ENCODE results near the gene EIF3J. TPM values are rescaled to one million over a fixed set of nuclear protein-coding genes. Genes with fewer than 3 reads are reported as not detected.
"Not testable (repeated sequence)": the region's sequence is repeated elsewhere in the genome, so short reads cannot be mapped to it uniquely, and the experiment has no call there.

Gene EIF3J
- total RNA-seq, 2 experiments from 2014 or later: 91.6 to 100 TPM

DNA sequence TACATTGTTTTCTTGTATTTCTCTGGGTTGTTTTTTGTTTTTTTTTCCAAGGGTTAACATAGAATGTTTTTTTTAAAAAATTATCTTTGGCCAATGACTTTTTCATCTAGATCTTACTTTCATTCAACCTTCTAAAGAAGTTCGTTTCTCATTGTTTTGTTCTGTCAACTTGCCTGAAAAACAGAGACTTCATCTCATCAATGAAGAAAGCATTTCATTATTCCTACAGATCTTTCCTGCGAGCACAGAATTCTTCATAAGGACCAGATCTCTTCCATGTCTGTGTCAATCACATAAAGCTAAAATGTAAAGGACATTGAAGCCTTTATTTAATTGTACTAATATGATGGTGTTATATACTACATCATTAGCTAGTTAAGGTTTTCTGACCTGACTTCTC lies 9.7 kb upstream of the EIF3J start:
- Mint-ChIP-seq H3K27me3 (ENCODE audit: low read depth) (no peaks in the 10 kb centered on the region), H3K4me1 (ENCODE audit: low read depth) (no peaks in the 10 kb centered on the region), H3K27ac (no peak overlapping the region), H3K9me3 (ENCODE audit: insufficient read depth) (no peaks in the 10 kb centered on the region), H3K36me3 (ENCODE audit: low read depth) (peaks cover 15% of the 10 kb centered on the region), H3K4me3 (no peak overlapping the region)
- ATAC-seq (no peak), DNase-seq (no peak)
- CTCF ChIA-PET: interaction anchor here (1.2 kb wide), 1 partner anchor 19 kb away, joined by 3 read pairs; no protein-coding TSS in a partner anchor
- POLR2A ChIA-PET: interaction anchor here (1.4 kb wide), 1 partner anchor 100 kb away, joined by 3 read pairs; the partner anchor contains the start of gene CTDSPL2

DNA sequence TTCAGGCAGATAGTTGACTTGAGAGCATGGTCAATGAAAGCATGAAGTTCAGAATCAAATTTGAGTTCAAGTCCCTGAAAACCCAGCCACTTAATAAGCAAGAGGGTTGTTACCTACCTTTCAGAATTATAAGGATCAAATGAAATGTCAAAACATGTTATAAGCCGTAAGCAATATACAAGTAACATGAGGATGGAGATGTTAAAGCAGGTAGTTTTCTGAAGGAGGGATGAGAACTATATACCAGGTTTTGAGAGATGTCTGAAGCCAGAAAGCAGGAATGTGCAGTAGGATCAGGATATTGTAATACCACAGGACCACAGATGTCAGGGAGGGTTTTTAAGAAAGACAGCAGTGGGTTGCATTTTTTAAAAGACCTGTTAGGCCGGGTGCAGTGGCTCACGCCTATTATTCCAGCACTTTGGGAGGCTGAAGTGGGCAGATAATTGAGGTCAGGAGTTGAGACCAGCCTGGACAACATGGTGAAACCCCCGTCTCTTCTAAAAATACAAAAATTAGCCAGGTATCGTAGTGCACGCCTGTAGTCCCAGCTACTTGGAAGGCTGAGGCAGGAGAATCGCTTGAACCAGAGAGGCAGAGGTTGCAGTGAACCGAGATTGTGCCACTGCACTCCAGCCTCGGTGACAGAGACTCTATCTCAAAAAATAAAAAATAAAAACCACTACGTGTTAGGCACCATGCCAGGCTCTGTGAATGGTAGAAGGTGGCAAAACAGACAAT lies 6.9 kb upstream of the EIF3J start:
- DNase-seq (no peak), ATAC-seq (no peak)
- H3K27me3 Mint-ChIP-seq (ENCODE audit: low read depth): no peaks in the 10 kb centered on the region
- ChIA-PET POLR2A (interaction anchor here (0.9 kb wide), 1 partner anchor 242 kb away, joined by 4 read pairs; the partner anchor contains the start of gene GOLM2), CTCF (interaction anchor here (1.0 kb wide), 1 partner anchor 13 kb away, joined by 4 read pairs; no protein-coding TSS in a partner anchor)
- H3K36me3 Mint-ChIP-seq (ENCODE audit: low read depth): peaks cover 18% of the 10 kb centered on the region
- H3K4me1 Mint-ChIP-seq (ENCODE audit: low read depth): peaks cover 11% of the 10 kb centered on the region
- H3K9me3 Mint-ChIP-seq (ENCODE audit: insufficient read depth): no peaks in the 10 kb centered on the region
- H3K27ac Mint-ChIP-seq: peak overlapping the region; percentile 36
- no peak overlapping the region for H3K4me3 Mint-ChIP-seq

DNA sequence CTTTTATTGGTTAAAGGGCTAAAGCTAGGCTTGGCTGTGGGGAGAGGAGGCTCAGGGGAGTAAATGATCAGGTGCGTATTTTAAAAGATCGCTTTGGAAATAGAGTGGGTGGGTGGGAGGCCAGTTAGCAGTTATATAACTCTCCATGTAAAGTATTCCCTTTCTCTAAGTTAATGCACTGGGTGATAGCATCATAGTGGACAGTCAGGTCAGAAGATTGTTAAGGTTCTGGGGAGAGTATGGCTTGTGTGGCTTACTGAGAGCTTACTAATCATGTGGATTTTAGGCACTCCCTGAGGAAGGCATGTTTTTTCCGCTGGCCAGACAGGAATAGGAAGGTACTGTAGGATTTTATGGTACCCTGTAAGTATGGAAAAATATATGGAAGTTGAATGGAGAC lies 6.3 kb upstream of the EIF3J start:
- H3K4me1 Mint-ChIP-seq (ENCODE audit: low read depth): peaks cover 17% of the 10 kb centered on the region
- no peaks in the 10 kb centered on the region for H3K9me3 Mint-ChIP-seq (ENCODE audit: insufficient read depth)
- peak overlapping the region; percentile 36 for H3K27ac Mint-ChIP-seq
- H3K4me3 Mint-ChIP-seq: no peak overlapping the region
- DNase-seq: no peak
- peaks cover 21% of the 10 kb centered on the region for H3K36me3 Mint-ChIP-seq (ENCODE audit: low read depth)
- no peaks in the 10 kb centered on the region for H3K27me3 Mint-ChIP-seq (ENCODE audit: low read depth)
- ChIA-PET CTCF (interaction anchor here (1.0 kb wide), 1 partner anchor 13 kb away, joined by 4 read pairs; no protein-coding TSS in a partner anchor), POLR2A (interaction anchor here (0.9 kb wide), 1 partner anchor 242 kb away, joined by 4 read pairs; the partner anchor contains the start of gene GOLM2)
- no peak for ATAC-seq

DNA sequence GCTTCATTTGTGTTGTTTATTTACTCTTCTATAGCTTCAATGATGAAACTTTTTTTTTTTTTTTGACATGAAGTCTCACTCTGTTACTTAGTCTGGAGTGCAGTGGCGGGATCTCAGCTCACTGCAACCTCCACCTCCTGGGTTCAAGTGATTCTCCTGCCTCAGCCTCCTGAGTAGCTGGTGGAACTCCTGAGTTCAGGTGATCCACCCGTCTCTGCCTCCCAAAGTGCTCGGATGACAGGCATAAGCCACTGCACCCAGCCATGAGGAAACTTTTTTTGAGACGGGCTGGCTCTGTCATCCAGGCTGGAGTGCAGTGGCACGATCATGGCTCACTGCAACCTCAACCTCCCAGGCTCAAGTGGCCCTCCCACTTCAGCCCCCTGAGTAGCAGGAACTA lies 4.7 kb upstream of the EIF3J start:
- CTCF ChIA-PET: interaction anchor here (0.7 to 2.0 kb wide), 11 partner anchors 10 to 129 kb away, joined by 3 to 13 read pairs (median 3); no protein-coding TSS in a partner anchor
- not testable (repeated sequence) for H3K9me3 Mint-ChIP-seq (ENCODE audit: insufficient read depth); H3K27me3 Mint-ChIP-seq (ENCODE audit: low read depth); H3K27ac Mint-ChIP-seq; H3K4me3 Mint-ChIP-seq; ATAC-seq; DNase-seq
- Mint-ChIP-seq H3K36me3 (ENCODE audit: low read depth) (peaks cover 21% of the 10 kb centered on the region), H3K4me1 (ENCODE audit: low read depth) (peaks cover 22% of the 10 kb centered on the region)
- POLR2A ChIA-PET: interaction anchor here (0.6 kb wide), 1 partner anchor 22 kb away, joined by 4 read pairs; no protein-coding TSS in a partner anchor

DNA sequence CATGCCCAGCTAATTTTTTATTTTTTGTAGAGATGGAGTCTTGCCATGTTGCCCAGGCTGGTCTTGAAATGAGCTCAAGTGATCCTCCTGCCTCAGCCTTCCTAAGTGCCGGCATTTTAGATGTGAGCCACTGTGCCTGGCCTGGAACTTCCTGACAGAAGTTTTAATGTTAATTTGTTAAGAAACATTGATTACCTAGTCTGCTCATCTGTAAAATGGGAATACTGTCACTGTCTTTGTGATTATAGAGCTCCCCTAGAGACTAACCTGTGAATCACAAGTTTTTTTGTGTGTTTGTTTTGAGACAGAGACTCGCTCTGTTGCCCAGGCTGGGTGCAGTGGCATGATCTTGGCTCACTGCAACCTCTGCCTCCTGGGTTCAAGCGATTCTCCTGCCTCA lies 4.3 kb upstream of the EIF3J start:
- H3K9me3 Mint-ChIP-seq (ENCODE audit: insufficient read depth): no peaks in the 10 kb centered on the region
- H3K36me3 Mint-ChIP-seq (ENCODE audit: low read depth): peaks cover 21% of the 10 kb centered on the region
- no peak overlapping the region for H3K4me3 Mint-ChIP-seq
- H3K27ac Mint-ChIP-seq: peak overlapping the region; percentile 49
- ATAC-seq: no peak
- ChIA-PET POLR2A (no interaction called here), CTCF (interaction anchor here (0.6 to 2.0 kb wide), 13 partner anchors 10 to 130 kb away, joined by 3 to 13 read pairs (median 3); no protein-coding TSS in a partner anchor)
- no peaks in the 10 kb centered on the region for H3K27me3 Mint-ChIP-seq (ENCODE audit: low read depth)
- no peak for DNase-seq
- peaks cover 22% of the 10 kb centered on the region for H3K4me1 Mint-ChIP-seq (ENCODE audit: low read depth)

DNA sequence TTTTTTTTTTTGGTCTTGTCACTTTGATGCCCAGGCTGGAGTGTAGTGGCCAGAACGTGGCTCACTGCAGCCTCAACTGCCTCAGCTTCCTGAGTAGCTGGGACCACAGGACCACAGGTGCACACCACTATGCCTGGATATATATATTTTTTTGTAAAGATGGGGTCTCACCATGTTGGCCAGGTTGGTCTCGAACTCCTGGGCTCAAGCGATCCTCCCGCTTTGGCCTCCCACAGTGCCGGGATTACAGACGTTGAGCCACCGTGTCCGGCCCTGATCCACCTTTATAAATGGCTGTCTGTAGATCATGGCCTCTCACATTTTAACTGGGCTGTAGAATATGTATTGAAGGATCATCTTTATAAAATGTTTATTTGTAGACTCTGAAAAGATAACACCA lies 1.9 kb upstream of the EIF3J start:
- ATAC-seq (no peak), DNase-seq (no peak)
- ChIA-PET CTCF (interaction anchor here (0.8 kb wide), 1 partner anchor 13 kb away, joined by 3 read pairs; no protein-coding TSS in a partner anchor), POLR2A (interaction anchor here (3.7 kb wide), 1 partner anchor 107 kb away, joined by 21 read pairs; the partner anchor contains the start of gene CTDSPL2)
- Mint-ChIP-seq H3K27ac (no peak overlapping the region), H3K36me3 (ENCODE audit: low read depth) (peaks cover 35% of the 10 kb centered on the region), H3K9me3 (ENCODE audit: insufficient read depth) (no peaks in the 10 kb centered on the region), H3K4me3 (peak overlapping the region; percentile 78), H3K4me1 (ENCODE audit: low read depth) (peaks cover 33% of the 10 kb centered on the region), H3K27me3 (ENCODE audit: low read depth) (no peaks in the 10 kb centered on the region)

DNA sequence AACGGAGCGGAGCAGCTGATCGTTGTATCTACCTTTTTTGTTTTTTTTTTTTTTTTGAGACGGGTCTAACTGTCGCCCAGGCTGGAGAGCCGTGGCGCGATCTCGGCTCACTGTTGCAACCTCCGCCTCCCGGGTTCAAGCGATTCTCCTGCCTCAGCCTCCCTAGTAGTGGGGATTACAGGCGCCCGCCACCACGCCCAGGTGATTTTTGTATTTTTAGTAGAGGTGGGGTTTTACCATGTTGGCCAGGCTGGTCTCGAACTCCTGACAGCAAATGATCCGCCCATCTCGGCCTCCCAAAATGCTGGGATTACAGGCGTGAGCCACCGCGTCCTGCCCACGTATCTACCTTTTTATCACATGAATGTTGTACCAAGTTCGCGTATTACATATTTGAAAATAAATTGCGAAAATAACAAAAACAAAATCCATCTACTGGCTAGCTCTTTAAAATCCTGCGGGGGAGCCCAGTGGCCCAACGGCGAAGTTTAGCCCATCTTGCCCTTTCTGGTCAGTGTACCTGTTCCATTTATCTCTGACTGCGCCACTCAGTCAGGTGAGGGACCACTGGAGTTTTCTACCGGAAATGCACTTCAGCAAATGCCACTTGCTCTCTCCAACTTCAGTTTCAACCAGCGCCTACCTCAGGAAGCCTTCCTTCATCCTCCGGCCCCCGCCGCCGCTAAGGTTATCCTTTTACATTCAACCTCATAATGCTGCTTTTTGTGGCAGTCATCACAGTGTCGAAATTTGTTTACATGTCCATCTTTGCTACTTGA lies 1.2 kb upstream of the EIF3J start:
- Mint-ChIP-seq H3K27ac (peak overlapping the region; percentile 84), H3K9me3 (ENCODE audit: insufficient read depth) (no peaks in the 10 kb centered on the region), H3K4me1 (ENCODE audit: low read depth) (peaks cover 39% of the 10 kb centered on the region), H3K4me3 (peak overlapping the region; percentile 78), H3K36me3 (ENCODE audit: low read depth) (peaks cover 38% of the 10 kb centered on the region), H3K27me3 (ENCODE audit: low read depth) (no peaks in the 10 kb centered on the region)
- peak; percentile 55 for DNase-seq
- CTCF ChIA-PET: interaction anchor here (0.8 kb wide), 1 partner anchor 12 kb away, joined by 3 read pairs; no protein-coding TSS in a partner anchor
- ATAC-seq: no peak
- POLR2A ChIA-PET: interaction anchor here (2.6 to 3.7 kb wide), 2 partner anchors 108 to 246 kb away, joined by 9 to 21 read pairs; partner anchors contain the start of genes CTDSPL2 and GOLM2

DNA sequence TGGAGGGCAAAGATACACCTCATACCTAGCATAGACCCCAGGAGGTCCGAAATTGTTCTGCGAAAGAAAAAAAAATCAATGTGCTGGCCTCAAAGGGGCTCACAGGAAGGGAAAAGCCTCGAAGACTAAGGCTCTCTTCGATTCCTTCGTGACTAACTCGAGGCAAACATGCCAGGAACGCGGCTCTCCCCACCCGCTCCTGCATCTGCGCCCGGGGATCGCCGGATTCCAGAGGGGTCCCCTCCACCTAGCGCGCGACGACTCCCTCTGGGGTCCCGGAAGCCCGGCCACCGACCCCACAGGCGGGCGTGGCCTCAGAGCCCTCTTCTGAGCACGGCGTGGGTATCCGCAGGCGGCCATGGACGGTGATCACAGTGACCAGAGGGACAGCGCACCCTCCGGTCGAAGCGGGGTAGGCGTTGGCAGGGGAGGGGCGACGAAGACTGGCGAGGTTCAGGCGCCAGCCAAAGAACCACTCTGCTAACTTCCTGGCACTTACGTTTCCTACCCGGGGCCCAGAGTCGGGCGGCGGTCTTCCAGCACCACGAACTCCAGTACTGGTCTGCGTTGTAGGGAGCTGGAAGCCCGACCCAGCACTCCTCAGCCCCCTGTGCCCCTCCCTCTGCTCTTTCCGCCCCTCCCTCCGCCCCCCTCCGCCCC lies 515 bp upstream of the EIF3J start:
- Mint-ChIP-seq H3K27ac (peak overlapping the region; percentile 84), H3K27me3 (ENCODE audit: low read depth) (no peaks in the 10 kb centered on the region), H3K36me3 (ENCODE audit: low read depth) (peaks cover 43% of the 10 kb centered on the region), H3K4me3 (peak overlapping the region; percentile 78), H3K9me3 (ENCODE audit: insufficient read depth) (no peaks in the 10 kb centered on the region), H3K4me1 (ENCODE audit: low read depth) (peaks cover 46% of the 10 kb centered on the region)
- ATAC-seq (peak; percentile 70), DNase-seq (no peak)
- ChIA-PET CTCF (interaction anchor here (2.5 kb wide), 1 partner anchor 10 kb away, joined by 20 read pairs; no protein-coding TSS in a partner anchor), POLR2A (interaction anchor here (0.7 to 3.7 kb wide), 12 partner anchors 10 to 249 kb away, joined by 3 to 54 read pairs (median 6); partner anchors contain the start of genes B2M, CTDSPL2, GOLM2 and PATL2)

DNA sequence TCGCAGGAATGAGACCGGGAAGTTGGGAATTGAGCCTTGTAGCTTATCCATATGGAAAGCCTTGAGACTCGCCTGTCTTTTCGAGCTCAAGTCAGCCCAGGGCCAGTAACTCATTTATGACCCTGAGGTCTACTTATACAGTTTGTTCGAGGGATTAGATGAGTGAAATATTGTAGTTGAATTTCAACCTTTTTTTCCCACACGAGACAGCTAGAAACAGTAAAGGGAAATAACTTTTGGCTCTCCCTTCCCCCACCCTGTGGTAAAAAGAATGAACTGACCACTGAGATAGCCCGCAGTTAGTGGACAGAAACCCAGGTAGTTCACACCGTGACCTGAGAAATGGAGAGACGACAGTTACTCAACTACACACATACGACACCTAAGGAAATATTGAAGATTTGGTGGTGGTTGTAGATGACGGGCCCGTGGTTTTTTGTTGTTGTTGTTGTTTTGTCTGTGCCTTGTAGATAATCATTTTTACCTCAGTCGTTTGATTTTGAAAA lies 841 bp downstream of the EIF3J start:
- POLR2A ChIA-PET: interaction anchor here (0.7 to 3.7 kb wide), 10 partner anchors 9 to 250 kb away, joined by 3 to 54 read pairs (median 6); partner anchors contain the start of genes B2M, CTDSPL2, GOLM2 and PATL2
- peak; percentile 38 for DNase-seq
- CTCF ChIA-PET: interaction anchor here (0.9 to 2.5 kb wide), 3 partner anchors 9 to 40 kb away, joined by 3 to 20 read pairs (median 4); no protein-coding TSS in a partner anchor
- H3K27ac Mint-ChIP-seq: peak overlapping the region; percentile 84
- H3K36me3 Mint-ChIP-seq (ENCODE audit: low read depth): peaks cover 51% of the 10 kb centered on the region
- ATAC-seq: no peak
- peak overlapping the region; percentile 78 for H3K4me3 Mint-ChIP-seq
- H3K27me3 Mint-ChIP-seq (ENCODE audit: low read depth): no peaks in the 10 kb centered on the region
- peaks cover 57% of the 10 kb centered on the region for H3K4me1 Mint-ChIP-seq (ENCODE audit: low read depth)
- no peaks in the 10 kb centered on the region for H3K9me3 Mint-ChIP-seq (ENCODE audit: insufficient read depth)

DNA sequence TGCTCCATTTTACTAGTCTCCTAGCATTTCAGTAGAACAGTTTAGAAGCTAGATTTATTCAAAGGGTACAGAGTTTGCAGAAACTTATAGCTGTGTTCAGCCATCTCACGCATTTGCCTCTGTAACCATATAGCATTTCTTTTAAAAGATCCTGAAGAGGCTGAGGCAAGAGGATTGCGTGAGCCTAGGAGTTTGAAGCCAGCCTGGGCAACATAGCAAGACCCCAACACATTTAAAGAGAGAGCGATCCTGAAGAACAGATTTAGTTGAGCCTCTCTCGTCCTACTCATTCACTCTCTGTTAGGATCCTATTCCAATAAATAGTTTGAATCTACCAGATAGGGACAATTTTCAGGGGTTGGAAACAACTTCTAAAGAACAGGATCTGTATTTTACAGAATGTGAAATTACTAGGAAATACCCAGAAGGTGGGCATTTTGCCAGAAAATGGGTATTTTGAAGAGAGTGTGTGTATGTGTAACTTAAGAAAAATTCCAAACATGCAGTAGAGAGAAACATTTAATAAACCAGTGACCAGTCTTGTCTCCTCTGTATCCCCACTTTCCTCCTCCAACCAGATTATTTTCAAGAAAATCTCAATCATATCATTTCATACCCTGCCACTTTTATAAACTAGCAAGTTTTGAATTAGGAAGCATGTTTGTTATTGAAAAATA lies 4.5 kb downstream of the EIF3J start:
- no peak overlapping the region for H3K4me3 Mint-ChIP-seq
- ATAC-seq (no peak), DNase-seq (no peak)
- no peaks in the 10 kb centered on the region for H3K27me3 Mint-ChIP-seq (ENCODE audit: low read depth)
- no peak overlapping the region for H3K27ac Mint-ChIP-seq
- H3K4me1 Mint-ChIP-seq (ENCODE audit: low read depth): peaks cover 56% of the 10 kb centered on the region
- CTCF ChIA-PET: interaction anchor here (3.5 kb wide), 1 partner anchor 37 kb away, joined by 12 read pairs; no protein-coding TSS in a partner anchor
- H3K9me3 Mint-ChIP-seq (ENCODE audit: insufficient read depth): no peaks in the 10 kb centered on the region
- POLR2A ChIA-PET: no interaction called here
- peaks cover 47% of the 10 kb centered on the region for H3K36me3 Mint-ChIP-seq (ENCODE audit: low read depth)

All from activated CD8-positive, alpha-beta T cell treated with anti-CD3 and anti-CD28 coated beads, Interleukin-2, amount 10 ng/mL, durations not matched to agents 7 days and 5 days (primary cell).